Ramos (cell line): ENCODE data around the gene RNPS1.
"Not testable (repeated sequence)": the region's sequence is repeated elsewhere in the genome, so short reads cannot be mapped to it uniquely, and the experiment has no call there.

ENCODE experiments used
- in situ Hi-C: fragments of 300-500 bp; cut with MboI; formaldehyde crosslinking; loops from one replicate; pipeline ENCODE4 v1.14.3; 2022; ENCODE audit warnings: low sequenced_read_pairs; ENCODE audit not compliant: unreplicated experiment

Gene RNPS1

DNA sequence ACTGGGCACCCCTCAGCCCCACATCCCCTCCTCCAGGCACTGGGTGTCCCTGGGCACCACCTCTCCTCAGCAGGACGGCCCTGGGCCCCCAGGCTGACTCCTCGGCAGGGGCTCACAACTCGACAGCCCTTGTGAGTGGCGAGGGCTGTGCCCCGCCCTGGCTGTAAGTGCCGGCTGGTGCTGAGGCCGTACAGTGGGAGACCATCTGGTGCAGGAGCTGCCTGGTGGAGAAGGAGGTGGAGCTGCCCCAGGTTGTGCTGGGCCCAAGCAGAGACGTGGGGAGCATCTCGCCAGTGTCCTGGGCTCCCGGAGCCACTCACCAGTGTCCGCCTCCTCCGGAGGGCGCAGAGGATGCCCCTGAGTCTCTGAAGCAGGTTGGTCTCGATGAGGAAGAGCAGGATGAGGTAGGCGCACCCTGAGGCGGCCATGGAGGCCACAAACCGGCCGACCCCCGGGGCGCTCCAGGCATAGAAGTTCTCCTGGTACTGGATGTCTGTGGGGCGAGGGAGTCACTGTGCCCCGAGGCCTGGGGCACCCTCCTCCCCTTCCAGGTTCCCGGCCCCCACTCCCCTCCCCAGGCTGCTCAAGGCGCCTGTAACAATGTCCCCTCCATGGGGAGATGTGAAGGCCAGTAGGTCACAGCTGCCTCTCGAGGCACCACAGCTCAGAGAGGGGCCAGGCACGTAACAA lies 15.1 kb upstream of the RNPS1 start:
- in situ Hi-C loops, result no loop called here

DNA sequence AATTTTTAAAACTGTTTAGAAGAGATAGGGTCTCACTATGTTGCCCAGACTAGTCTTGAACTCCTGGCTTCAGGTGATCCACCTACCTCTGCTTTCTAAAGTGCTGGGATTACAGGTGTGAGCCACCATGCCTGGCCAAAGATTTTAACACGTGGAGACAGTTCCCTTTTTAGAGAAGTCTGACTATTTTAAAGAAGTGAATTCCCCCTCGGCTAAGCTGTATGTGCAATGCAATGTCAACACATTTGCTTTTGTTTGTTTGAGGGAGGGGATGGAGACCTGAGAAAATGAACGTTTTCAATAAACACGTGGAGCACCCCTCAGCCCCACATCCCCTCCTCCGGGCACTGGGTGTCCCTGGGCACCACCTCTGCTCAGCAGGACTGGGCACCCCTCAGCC lies 14.3 kb upstream of the RNPS1 start:
- in situ Hi-C loops, result no loop called here

DNA sequence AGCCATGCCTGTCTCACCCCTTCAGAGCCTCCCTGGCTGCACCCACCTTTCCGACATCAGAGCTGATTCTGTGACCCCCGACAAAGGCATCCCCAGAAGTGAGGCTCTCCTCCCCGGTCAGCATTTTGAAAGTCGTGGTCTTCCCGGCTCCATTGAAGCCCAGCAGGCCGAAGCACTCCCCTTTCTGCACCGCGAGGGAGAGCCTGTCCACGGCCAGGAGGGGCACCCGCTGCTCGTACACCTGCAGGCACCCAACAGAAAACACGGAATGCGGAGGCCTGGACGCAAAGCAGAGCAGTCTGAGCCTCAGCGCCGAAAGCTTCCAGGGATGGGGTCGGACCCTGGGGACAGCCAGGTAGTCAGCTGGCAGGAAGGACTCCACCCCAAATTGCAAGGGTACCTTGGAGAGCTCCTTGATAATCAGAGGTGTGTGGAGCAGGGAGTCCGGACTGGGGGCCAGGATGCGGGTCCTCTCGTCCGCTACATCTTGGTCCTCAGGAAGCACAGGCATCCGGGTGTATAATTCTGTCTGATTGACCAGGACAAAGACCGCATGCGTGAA lies 13.1 kb upstream of the RNPS1 start:
- in situ Hi-C loops, result no loop called here

DNA sequence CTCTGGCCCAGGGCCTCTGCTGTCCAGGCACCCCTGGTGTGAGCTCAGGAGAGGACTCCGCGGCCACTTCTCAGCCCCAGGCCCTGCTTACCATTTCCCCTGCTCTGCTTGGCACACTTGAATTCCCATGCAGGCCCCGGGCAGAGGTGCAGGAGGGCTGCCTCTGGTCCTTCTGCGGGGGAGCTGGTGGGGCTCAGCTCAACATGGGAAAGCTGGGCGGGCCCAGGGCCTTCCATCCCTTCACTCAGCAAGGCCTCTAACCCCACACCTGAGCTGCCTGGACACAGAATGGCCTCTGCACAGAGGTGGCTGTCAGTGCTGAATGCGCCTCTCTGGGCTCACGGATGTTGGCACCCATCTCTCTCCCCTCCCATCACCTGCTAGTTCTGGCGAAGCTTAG lies 12.5 kb upstream of the RNPS1 start:
- in situ Hi-C loops, result no loop called here

DNA sequence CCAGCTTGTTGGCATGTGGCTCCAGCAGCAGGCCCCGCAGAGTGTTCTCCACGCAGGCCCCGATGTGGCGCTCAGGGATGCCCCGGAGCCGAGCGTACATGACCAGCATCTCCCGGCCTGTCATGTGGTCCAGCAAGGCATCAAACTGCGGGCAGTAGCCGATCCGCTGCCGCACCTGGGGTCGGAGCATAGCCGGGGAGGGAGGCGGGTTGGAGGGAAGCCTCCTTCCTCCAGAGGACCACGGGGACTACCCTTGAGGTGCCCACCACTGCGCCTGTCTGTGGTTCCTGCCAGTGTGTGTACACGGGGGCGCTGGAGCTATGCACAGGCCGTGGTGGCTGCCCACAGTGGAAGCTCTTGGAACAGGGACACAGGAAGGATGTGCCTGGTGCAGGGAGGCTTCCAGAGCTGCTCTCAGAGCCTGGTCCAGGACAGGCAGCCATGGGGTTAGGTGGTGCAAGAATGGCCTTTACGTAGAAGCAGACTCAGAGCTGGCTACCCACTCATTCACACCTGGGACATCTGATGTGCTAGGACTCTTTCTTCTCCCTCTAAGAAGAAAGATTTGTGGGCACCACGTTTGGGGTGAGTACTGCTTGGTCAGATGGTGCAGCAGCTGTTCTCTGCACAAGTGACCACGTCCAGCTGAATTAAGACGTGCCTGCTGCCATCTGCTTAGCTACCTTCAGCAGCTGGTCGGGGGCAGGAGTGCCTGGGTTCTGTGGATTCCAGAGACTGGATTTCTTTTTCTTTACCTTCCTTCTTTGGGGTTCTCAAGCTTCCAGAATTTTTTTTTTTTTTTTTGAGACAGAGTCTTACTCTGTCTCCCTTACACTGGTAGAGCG lies 11.3 kb upstream of the RNPS1 start:
- in situ Hi-C loops, result no loop called here

DNA sequence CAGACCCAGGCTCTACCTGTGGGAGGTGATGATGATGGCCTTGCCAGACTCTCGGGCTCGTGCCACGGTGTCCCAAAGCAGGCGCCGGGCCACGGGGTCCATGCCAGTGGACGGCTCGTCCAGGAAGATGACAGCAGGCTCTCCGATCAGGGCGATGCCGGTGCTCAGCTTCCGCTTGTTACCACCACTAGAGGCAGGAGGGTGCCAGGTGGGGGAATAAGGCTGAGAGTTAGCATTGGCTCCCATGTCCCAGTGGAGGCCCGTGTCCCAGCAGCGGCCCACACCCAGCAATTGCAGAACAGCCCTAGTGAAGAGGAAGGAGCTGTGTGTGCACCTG lies 10.3 kb upstream of the RNPS1 start:
- in situ Hi-C loops, result no loop called here

DNA sequence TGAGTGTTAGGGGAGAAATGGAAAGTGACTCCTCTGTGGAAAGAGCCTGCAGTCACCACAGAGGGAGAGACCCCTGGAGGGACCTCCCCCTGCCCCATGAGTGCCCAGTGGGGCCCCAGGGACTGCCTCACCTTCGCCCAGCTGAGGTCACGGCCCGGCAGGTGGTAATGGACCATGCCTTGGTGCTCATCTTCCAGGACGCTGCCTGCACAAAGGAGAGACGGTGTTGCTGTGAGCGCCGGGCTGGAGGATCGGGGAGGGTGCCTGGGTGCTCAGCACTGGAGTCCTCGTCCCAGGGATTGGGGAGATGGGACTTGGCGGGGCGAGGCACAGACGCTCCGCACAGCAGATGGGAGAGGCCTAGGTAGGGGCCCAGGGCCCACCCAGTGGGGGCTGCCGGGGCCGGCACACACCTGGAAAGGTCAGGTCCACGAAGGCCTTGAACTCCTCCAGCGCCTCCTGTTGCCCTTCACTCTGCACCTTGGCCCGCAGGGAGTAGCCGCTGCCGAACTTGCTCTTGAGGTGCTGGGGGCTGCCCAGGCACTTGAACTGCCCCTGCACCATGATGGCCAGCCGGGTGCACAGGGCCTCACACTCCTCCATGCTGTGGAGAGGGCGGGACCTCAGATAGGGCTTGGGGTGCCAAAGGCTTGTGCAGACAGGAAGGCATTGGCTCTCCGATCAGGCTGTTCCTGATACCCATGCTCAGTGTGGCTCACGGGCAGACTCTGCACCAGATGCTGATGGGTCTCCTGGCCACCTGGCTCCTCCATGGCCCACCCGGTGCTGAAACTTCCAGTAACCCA lies 9.7 kb upstream of the RNPS1 start:
- in situ Hi-C loops, result no loop called here

DNA sequence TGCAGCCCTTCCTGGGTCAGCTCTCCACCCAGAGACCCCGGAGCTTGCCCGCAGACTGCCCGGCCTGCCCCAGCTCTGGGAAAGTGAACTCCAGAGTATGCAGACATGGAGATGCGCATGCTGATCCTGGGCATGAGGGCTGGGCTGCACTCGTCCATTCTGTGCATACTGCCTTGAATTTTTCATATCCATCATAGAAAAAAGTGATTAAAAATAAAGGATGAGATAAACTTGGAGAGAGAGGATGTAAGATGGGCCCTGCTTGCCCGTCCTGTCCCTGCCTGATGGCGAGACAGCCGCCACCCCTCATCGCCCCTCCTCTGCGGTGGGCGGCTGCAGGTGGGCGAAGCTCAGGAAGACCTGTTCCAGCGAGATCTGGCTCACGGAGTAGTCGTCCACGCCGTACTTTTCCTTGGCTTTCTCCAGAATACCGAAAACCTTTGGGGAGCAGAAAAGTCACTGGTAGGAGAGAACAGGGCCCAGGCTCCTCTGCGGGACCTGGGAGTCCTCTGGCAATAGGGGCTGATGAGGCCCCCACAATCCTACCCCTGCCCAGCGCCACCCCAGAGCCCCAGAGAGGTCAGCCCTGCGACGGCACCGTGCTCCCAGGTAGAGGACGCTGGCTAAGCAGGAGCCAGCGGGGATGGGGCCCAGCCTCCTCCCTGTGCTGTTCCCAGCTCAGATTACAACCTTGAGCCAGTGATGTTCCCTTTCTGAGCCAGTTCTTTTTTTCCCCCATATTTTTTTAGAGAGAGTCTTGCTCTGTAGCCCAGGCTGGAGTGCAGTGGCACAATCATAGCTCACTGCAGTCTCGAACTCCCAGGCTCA lies 8.7 kb upstream of the RNPS1 start:
- in situ Hi-C loops, result no loop called here

DNA sequence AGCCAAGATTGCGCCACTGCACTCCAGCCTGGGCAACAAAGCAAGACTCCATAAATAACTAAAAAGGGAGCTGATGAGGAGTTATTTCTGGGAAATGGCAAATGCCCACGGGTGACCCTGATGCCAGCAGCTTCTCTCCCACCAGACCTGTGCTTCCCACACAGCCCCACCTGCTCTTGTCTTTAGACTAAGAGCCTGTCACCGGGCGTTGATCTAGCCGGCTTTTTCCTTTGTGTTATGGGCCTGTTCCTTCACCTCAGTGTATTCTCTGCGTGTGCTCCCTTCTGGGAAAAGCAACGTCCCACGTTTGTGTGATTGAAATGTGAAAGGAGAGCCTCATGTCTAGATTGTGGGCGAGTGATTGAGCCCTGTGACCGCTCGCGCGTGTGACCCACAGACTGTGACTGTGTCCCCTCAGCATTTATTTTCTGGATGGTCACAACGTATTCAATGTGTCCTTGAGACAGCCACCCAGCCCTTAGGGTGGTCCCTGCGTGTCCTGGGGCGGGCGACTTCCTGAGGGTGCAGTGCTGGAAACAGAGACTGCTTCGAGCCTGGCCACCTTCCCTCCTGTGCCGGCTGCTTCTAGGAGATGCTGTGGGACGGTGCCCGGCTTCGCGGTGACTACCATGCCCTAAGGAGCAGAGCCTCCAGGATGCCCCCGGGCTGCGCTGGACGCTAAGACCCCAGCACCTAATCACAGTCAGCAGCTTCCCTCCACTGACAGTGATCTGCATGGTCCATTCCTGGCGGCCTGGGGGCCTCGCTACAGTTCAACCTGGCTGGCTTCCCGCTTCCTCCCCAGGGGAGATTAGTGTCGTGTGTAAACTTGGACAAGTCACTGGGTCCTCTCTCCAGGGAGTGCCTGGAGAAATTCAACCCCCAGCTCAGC lies 7.8 kb upstream of the RNPS1 start:
- in situ Hi-C loops, result no loop called here

DNA sequence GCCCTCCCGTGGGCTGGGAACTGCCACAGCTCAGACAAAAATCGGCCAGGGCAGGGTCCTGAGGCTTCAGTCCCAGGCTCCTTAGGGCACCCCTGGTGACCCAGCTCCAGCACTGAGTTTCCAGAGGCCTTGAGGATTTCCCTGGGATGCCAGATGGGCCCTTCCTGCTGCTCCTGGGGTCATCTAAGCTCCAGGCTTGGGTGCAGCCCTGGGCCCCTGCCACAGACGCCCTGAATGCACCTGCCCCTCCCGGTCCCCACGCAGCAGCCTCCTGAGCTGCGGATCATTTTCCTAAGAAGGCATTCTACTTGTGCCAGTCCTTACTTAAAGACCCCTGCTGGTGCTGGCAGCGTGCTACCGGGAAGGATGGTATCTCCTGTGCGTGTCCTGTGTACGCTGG lies 6.0 kb upstream of the RNPS1 start:
- in situ Hi-C loops, result no loop called here

DNA sequence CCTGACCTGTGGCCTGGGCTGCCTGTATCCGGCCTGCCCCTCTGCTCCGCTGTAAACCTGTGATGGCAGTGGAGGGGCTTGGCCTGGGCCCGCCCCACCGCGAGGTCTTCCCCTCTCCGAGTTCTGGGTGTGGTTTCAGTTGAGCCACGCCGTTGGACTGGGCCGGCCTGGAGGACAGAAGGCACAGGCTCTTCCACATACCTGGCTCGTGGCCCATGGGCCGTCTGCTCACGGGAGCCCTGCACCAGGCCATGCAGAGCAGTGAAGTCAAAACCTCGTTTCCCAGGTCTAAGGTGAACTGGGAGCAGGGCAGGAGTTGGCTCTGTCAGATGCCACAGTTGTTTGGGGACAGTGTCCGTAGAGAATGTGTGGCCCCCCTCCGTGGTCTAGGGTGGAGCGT lies 5.6 kb upstream of the RNPS1 start:
- in situ Hi-C loops, result no loop called here

DNA sequence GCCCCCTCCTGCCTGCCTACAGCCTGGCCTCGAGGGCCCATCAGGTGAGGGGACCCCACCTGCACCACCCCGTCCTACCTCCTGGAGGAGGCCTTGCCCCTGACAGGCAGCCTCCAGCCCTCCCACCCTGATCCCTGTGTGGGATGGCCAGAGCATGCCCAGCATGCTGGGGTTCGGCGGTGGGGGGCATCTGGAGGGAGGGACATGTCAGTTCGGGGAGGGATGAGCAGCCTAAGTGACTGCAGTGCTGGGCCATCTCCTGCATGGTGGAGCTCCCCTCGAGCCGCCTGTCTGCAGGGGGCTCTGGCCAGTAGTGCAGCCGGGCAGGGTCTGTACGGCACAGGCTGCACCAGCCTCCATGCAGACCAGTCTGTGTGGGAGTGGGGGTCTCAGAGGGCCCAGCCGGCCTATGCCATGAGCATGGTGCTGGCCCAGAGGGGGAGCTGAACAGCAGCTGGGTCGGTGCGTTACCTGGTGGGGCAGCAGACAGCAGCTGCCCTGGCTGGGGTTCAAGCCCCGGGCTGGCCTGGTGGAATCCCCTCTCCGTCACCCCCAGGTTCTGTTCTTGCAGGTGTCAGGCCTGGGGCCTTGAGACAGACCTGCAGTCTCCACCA lies 4.0 kb upstream of the RNPS1 start:
- in situ Hi-C loops, result no loop called here

DNA sequence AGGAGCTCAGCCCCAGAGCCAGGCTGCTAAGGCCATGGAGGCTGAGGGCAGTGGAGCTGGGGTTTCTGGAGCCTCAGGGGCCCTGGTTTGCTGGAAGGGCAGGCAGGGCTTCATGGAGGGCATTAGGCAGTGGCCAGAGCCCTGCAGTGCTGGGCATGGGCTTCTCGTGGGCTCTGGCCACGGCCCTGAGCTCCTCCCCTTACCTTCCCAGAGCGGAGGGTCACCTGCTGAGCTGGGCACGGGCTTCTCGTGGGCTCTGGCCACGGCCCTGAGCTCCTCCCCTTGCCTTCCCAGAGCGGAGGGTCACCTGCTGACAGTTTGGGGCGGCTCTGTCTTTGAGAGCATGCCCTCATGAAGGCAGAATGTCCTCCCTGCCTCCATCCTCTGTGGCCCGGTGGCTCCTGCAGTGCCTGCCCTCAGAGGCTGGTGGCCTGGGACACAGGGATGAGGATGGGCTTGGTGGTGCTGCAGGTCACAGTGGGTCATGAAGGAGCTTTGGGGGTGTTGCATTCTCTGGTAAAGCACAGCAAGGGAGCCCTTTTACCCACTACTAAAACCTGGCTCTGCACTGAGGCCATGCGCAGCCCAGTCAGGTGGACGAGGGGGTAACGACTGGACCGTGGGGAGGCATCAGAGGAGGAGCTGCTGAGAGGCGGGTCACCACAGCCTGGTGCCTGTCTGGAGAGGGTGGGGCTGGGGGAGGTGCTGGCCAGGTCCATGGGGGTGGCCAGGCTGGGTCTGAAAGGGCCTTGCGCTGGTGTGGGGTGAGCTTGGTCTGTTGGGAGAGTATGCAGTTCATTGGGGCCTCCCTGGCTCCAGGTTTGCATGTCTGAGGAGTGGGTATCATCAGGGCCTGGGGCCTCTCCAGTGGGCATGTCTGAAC lies 2.9 kb upstream of the RNPS1 start:
- in situ Hi-C loops, result no loop called here

DNA sequence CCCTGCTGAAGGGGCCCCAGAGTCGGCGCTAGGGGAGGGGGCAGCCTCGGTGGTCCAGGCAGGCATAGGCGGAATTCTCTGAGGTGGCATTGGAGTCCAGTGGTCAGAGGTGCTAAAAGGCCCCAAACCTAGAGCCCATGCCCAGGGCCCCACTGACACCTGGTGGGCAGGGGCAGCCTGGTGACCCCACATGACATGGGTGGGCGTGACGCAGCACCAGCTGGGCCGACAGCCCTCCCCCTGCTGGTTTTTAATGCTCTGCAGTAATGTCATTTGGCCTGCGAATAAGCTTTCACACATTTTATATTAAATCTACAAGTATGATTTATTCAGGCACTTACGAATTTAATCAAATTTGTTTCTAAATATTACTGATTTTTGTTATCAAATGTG lies 2.1 kb upstream of the RNPS1 start:
- in situ Hi-C loops, result no loop called here

DNA sequence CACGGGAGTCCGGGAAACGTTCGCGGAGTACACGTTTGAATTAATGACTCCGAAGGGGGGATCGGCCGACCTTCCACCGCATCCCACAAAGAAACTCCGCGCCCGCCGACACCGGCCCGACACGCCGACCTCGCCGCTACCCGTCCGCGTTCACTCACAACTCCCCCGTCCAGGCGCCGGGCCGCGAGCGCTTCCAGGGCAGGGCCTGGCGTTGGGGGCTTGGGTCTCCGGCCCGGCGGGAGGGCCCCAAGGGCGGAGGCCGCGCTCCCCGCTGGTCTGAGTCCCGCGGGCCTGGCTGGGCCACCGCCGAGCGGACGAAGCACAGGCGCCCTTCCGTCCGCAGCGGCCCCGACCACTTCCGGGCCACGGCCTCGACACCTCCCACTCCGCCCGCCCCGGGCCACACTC lies 417 bp downstream of the RNPS1 start:
- in situ Hi-C loops, result not testable (repeated sequence)

DNA sequence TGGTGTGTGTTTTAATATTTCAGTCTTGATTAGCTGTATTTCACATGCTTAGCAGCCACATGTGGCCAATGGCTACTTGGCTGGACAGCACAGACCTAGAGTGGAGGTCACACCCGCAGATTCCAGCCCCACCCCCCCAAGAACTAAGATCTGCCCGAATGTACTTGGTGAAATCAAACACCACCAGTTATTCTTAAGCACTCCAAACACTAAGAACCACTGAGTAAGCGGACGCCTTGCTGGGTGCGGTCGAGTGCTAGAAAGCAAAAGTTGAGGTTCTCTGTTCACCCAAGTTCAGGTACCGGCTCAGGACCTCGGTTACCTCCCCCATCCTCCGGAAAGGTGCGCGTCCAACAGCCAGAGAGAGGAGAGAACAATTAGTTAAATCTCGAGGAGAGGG lies 1.0 kb downstream of the RNPS1 start:
- in situ Hi-C loops, result not testable (repeated sequence)

DNA sequence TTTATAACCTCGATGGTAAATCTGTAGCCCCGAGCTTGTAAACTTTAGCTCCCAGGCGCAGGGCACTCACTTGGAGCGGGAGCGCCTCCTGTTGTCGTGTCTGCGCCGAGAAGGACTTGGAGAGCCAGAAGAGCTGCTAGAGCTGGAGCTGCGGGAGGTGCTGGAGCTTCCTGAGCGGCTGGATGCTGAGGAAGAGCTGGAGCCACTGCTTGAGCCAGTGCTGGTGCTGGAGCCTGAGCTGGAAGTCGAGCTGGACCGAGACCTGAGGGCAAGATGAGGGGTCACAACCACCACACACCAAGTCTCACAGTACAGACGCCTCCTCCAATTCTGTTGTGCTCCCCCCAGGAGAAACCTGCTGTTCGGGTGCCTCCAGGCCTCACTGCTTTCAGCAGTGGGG lies 4.9 kb downstream of the RNPS1 start:
- in situ Hi-C loops, result not testable (repeated sequence)

DNA sequence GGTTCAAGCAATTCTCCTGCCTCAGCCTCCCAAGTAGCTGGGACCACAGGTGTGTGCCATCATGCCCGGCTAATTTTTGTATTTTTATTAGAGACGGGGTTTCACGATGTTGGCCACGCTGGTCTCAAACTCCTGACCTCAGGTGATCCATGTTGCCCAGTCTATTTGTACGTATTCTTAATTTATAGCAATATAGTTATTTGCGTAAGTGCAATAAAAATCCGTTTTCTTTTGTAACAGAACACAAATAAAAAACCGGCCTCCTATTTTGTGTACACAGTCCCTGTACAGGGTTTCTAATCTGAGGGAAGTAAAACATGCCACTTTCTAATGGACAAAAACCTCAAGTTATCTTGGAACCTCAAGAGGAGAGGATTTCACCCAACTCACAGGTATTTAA lies 7.7 kb downstream of the RNPS1 start:
- in situ Hi-C loops, result no loop called here
